PC-9 (cell line): Measurements from ENCODE around the gene CFH.

Experiments
- EZH2 ChIP-seq: fragments of 200-600 bp; sonication (generic); IDR thresholded peaks from 2 replicates; pipeline ENCODE4 v1.8.0; 2017; ENCODE audit warnings: antibody characterized with exemption, low read depth
- TF ChIP-seq, protein P1 (sequence below): fragments of 200-600 bp; sonication (generic); conservative IDR thresholded peaks from 2 replicates; pipeline ENCODE4 v1.6.1; 2017; ENCODE audit warnings: mixed run types, antibody characterized with exemption, mild to moderate bottlenecking, moderate library complexity

DNA sequence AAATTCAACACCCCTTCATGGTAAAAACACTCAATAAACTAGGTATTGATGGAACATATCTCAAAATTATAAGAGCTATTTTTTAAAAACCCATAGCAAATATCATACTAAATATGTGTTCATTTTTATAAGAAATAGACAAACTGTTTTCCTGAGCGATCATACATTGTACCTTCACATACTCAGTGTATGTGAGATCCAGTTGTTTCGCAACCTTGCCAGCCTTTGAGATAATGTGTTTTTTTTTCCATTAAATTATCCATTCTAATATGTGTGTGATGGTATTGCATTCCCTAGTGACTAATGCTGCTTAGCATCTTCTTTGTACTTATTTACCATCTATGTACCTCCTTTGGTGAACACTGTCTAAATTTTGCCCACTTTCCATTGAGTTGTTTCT lies 47.1 kb downstream of the CFH start:
- TF ChIP-seq, protein P1, sequence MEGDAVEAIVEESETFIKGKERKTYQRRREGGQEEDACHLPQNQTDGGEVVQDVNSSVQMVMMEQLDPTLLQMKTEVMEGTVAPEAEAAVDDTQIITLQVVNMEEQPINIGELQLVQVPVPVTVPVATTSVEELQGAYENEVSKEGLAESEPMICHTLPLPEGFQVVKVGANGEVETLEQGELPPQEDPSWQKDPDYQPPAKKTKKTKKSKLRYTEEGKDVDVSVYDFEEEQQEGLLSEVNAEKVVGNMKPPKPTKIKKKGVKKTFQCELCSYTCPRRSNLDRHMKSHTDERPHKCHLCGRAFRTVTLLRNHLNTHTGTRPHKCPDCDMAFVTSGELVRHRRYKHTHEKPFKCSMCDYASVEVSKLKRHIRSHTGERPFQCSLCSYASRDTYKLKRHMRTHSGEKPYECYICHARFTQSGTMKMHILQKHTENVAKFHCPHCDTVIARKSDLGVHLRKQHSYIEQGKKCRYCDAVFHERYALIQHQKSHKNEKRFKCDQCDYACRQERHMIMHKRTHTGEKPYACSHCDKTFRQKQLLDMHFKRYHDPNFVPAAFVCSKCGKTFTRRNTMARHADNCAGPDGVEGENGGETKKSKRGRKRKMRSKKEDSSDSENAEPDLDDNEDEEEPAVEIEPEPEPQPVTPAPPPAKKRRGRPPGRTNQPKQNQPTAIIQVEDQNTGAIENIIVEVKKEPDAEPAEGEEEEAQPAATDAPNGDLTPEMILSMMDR = no peak
- TF ChIP-seq EZH2 = no peak
